AG10803 (cell line): ENCODE results near the gene WDR43.

Experiments
- DNase-seq: peaks from one replicate; pipeline ENCODE4 v3.0.0; 2010; ENCODE audit warnings: low read depth
- H3K4me3 ChIP-seq: 2 replicates; pipeline ENCODE4 v1.5.1; 2011; ENCODE audit warnings: mild to moderate bottlenecking, low read length, control low read depth
- CTCF ChIP-seq: conservative IDR thresholded peaks from 2 replicates; pipeline ENCODE4 v1.5.1; 2011; ENCODE audit warnings: mild to moderate bottlenecking, low read length, control low read depth, inconsistent platforms

Gene WDR43

GRCh38 chr2:28901841-28902240, 7.4 kb downstream of the WDR43 start:
- TF ChIP-seq CTCF = no peak
- no peak overlapping the region for H3K4me3 ChIP-seq
- DNase-seq = no peak

- no peak for DNase-seq
- no peak for TF ChIP-seq CTCF
- H3K4me3 ChIP-seq = no peak overlapping the region
Measured at GRCh38 chr2:28902584-28902983, 8.1 kb downstream of the WDR43 start.

GRCh38 chr2:28904295-28904694, 9.8 kb downstream of the WDR43 start:
- DNase-seq = peak; percentile 79
- no peak for TF ChIP-seq CTCF
- no peak overlapping the region for H3K4me3 ChIP-seq

- TF ChIP-seq CTCF = no peak
- no peak for DNase-seq
- no peak overlapping the region for H3K4me3 ChIP-seq
Measured at GRCh38 chr2:28904802-28905457, 10.5 kb downstream of the WDR43 start.

- H3K4me3 ChIP-seq = no peak overlapping the region
- DNase-seq = no peak
- no peak for TF ChIP-seq CTCF
Measured at GRCh38 chr2:28905533-28905932, 11.1 kb downstream of the WDR43 start.

GRCh38 chr2:28906376-28906775, 11.9 kb downstream of the WDR43 start:
- H3K4me3 ChIP-seq = no peak overlapping the region
- no peak for TF ChIP-seq CTCF

GRCh38 chr2:28906821-28907220, 12.4 kb downstream of the WDR43 start:
- H3K4me3 ChIP-seq = no peak overlapping the region

More at GRCh38 chr2:28906376-28906775, 11.9 kb downstream of the WDR43 start:
- DNase-seq = no peak

More at GRCh38 chr2:28906821-28907220, 12.4 kb downstream of the WDR43 start:
- DNase-seq = no peak
- TF ChIP-seq CTCF = no peak
